PC-9 (cell line): Measurements from ENCODE around the gene MACROD2.

ENCODE experiments used
- EZH2 ChIP-seq: fragments of 200-600 bp; sonication (generic); IDR thresholded peaks from 2 replicates; pipeline ENCODE4 v1.8.0; 2017; ENCODE audit warnings: antibody characterized with exemption, low read depth
- TF ChIP-seq, protein P1 (sequence below): fragments of 200-600 bp; sonication (generic); conservative IDR thresholded peaks from 2 replicates; pipeline ENCODE4 v1.6.1; 2017; ENCODE audit warnings: mixed run types, antibody characterized with exemption, mild to moderate bottlenecking, moderate library complexity

DNA sequence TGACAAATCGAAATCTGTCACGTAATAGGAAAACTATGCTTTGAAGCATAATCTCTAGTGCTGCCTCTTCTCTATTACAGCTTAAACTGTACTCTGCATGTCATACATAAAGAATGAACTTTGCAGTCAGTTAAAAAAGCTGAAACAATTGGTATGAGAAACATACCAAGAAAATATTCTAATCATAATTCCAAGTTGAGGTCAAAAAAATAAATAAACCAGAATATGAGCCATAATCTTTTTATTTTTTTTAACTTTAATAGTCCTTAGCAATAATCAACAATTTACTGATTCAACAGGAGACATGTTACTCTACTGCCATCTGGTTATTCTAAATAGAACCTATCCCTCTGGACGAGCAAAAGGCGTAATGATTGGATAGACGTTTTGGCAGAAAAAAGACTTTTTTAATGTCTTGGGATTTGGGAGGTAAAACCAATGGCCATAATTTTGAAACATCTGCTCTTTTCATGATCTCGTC lies 566.5 kb downstream of the MACROD2 start:
- TF ChIP-seq, protein P1, sequence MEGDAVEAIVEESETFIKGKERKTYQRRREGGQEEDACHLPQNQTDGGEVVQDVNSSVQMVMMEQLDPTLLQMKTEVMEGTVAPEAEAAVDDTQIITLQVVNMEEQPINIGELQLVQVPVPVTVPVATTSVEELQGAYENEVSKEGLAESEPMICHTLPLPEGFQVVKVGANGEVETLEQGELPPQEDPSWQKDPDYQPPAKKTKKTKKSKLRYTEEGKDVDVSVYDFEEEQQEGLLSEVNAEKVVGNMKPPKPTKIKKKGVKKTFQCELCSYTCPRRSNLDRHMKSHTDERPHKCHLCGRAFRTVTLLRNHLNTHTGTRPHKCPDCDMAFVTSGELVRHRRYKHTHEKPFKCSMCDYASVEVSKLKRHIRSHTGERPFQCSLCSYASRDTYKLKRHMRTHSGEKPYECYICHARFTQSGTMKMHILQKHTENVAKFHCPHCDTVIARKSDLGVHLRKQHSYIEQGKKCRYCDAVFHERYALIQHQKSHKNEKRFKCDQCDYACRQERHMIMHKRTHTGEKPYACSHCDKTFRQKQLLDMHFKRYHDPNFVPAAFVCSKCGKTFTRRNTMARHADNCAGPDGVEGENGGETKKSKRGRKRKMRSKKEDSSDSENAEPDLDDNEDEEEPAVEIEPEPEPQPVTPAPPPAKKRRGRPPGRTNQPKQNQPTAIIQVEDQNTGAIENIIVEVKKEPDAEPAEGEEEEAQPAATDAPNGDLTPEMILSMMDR, result no peak
- no peak for TF ChIP-seq EZH2
